HG03103 (cell line): ENCODE results near the gene RHOF.

ENCODE experiments used
- ATAC-seq: cut with Tn5 transposase; IDR thresholded peaks from one replicate; pipeline ENCODE4 v1.9.1; 2021; ENCODE audit warnings: low read depth; ENCODE audit not compliant: unreplicated experiment

The RHOF gene

GRCh38 chr12:121805171-121806008, 11.9 kb upstream of the RHOF start:
- no peak for ATAC-seq

- ATAC-seq, result no peak
Observed at GRCh38 chr12:121804417-121805111, 11.1 kb upstream of the RHOF start.

GRCh38 chr12:121803861-121804416, 10.5 kb upstream of the RHOF start, which contains the start of gene SETD1B:
Gene SETD1B, plus strand, starts transcription at chr12:121804009. Its CDS starts 729 bp downstream, at chr12:121804738.
- no peak for ATAC-seq

- ATAC-seq, result peak; percentile 27
Observed at GRCh38 chr12:121802843-121803698, 9.6 kb upstream of the RHOF start.

GRCh38 chr12:121802485-121802842, 9.0 kb upstream of the RHOF start:
- ATAC-seq, result no peak

GRCh38 chr12:121801595-121802484, 8.4 kb upstream of the RHOF start:
- ATAC-seq, result no peak

GRCh38 chr12:121800694-121801594, 7.5 kb upstream of the RHOF start:
- no peak for ATAC-seq

- ATAC-seq, result no peak
Observed at GRCh38 chr12:121799842-121800693, 6.6 kb upstream of the RHOF start.

- no peak for ATAC-seq
Observed at GRCh38 chr12:121799156-121799841, 5.8 kb upstream of the RHOF start.

- ATAC-seq, result no peak
Observed at GRCh38 chr12:121798787-121799155, 5.3 kb upstream of the RHOF start.

- no peak for ATAC-seq
Observed at GRCh38 chr12:121797937-121798786, 4.7 kb upstream of the RHOF start.

- no peak for ATAC-seq
Observed at GRCh38 chr12:121796855-121797751, 3.6 kb upstream of the RHOF start.

- no peak for ATAC-seq
Observed at GRCh38 chr12:121795034-121795968, 1.8 kb upstream of the RHOF start.

- no peak for ATAC-seq
Observed at GRCh38 chr12:121794534-121795033, 1.1 kb upstream of the RHOF start.
